GOT3 (cell line): ENCODE measurements around the gene CD36.
"Not testable (repeated sequence)": the region's sequence is repeated elsewhere in the genome, so short reads cannot be mapped to it uniquely, and the experiment has no call there.

Experiments
- DNase-seq: peaks from one replicate; lab custom pipeline; 2025; ENCODE audit warnings: mixed read lengths; lab: John Stamatoyannopoulos, UW

CD36 gene

GRCh38 chr7:80654887-80655340 lies 16.5 kb downstream of the CD36 start:
- DNase-seq = no peak

- no peak for DNase-seq
Observed at GRCh38 chr7:80656029-80656428, 17.6 kb downstream of the CD36 start.

GRCh38 chr7:80659120-80660055 lies 20.9 kb downstream of the CD36 start:
- DNase-seq = no peak

- no peak for DNase-seq
Observed at GRCh38 chr7:80660939-80661338, 22.5 kb downstream of the CD36 start.

- DNase-seq = no peak
Observed at GRCh38 chr7:80661729-80662128, 23.3 kb downstream of the CD36 start.

GRCh38 chr7:80662252-80662651 lies 23.8 kb downstream of the CD36 start:
- DNase-seq = no peak

- DNase-seq = no peak
Observed at GRCh38 chr7:80665526-80665925, 27.1 kb downstream of the CD36 start.

GRCh38 chr7:80666376-80666775 lies 27.9 kb downstream of the CD36 start:
- DNase-seq = no peak

- DNase-seq = not testable (repeated sequence)
Observed at GRCh38 chr7:80669367-80669766, 30.9 kb downstream of the CD36 start.

- DNase-seq = no peak
Observed at GRCh38 chr7:80671744-80672143, 33.3 kb downstream of the CD36 start.

GRCh38 chr7:80675090-80675489 lies 36.6 kb downstream of the CD36 start:
- DNase-seq = no peak

GRCh38 chr7:80676404-80676803 lies 38.0 kb downstream of the CD36 start:
- no peak for DNase-seq

- DNase-seq = no peak
Observed at GRCh38 chr7:80677629-80678028, 39.2 kb downstream of the CD36 start.

GRCh38 chr7:80678707-80679106 lies 40.3 kb downstream of the CD36 start:
- no peak for DNase-seq

- DNase-seq = no peak
Observed at GRCh38 chr7:80679921-80680907, 41.8 kb downstream of the CD36 start.

- DNase-seq = no peak
Observed at GRCh38 chr7:80681272-80681885, 42.9 kb downstream of the CD36 start.

- DNase-seq = no peak
Observed at GRCh38 chr7:80682744-80683143, 44.3 kb downstream of the CD36 start.

- no peak for DNase-seq
Observed at GRCh38 chr7:80686576-80686975, 48.1 kb downstream of the CD36 start.

- no peak for DNase-seq
Observed at GRCh38 chr7:80699045-80699638, 60.7 kb downstream of the CD36 start.

GRCh38 chr7:80699721-80700256 lies 61.3 kb downstream of the CD36 start:
- no peak for DNase-seq

- no peak for DNase-seq
Observed at GRCh38 chr7:80703272-80703671, 64.8 kb downstream of the CD36 start.
